Mucosa of descending colon (tissue), 3 donors: Measurements from ENCODE around the gene ITSN1. TPM values are rescaled to one million over a fixed set of nuclear protein-coding genes. Genes with fewer than 3 reads are reported as not detected.

Source experiments
- ATAC-seq: fragments of 200-7000 bp; cut with Tn5 transposase; one replicate; pipeline ENCODE4 v1.9.1; 2020; ENCODE audit warnings: mild to moderate bottlenecking, moderate library complexity
- DNase-seq, 3 donors: peaks; one replicate each; pipeline ENCODE4 v3.0.0-alpha.2; 2020
- H3K36me3 ChIP-seq: fragments of 200-600 bp; one replicate; pipeline ENCODE4 v1.8.0; 2021; ENCODE audit warnings: low read depth, mild to moderate bottlenecking
- H3K4me1 ChIP-seq: fragments of 200-600 bp; one replicate; pipeline ENCODE4 v1.8.0; 2021; ENCODE audit warnings: low read depth, mild to moderate bottlenecking
- H3K4me3 ChIP-seq: fragments of 200-600 bp; one replicate; pipeline ENCODE4 v1.8.0; 2021; ENCODE audit warnings: mild to moderate bottlenecking
- H3K9me3 ChIP-seq: fragments of 200-600 bp; one replicate; pipeline ENCODE4 v1.8.0; 2021; ENCODE audit warnings: mild to moderate bottlenecking
- intact Hi-C, 2 donors: fragments of 100-400 bp; cut with DNase I in 1 of 2; cut with micrococcal nuclease in 1 of 2; formaldehyde crosslinking; loops; one replicate each; pipeline versions ENCODE4 v1.11.0 to v1.11.1; 2022; cut with DNase I, micrococcal nuclease
- total RNA-seq, 3 donors: library from RNA; stranded (reverse); fragmentation: NEBNext Ultra II Directional in 2 of 3; extraction: Animal tissue kit (Norgen Biotek cat#: 25700) in 2 of 3; gene quantifications; one replicate each; pipeline versions ENCODE4 v1.2.1 to v1.2.4, GENCODE V29; 2021 to 2023
- TF ChIP-seq, protein P1 (sequence below): fragments of 200-600 bp; IDR thresholded peaks from one replicate; pipeline ENCODE4 v1.8.0; 2022; ENCODE audit warnings: antibody characterized with exemption, mild to moderate bottlenecking
- donor health status: DM: no; HTN: no; CAD: no; lungs with moderate emphysema.
- donor health status: DM: no; HTN: no; CAD: no.
- donor health status: DM: no; HTN: yes; CAD: no.

ITSN1 gene
- total RNA-seq, 3 donors from 2014 or later = 35.6 to 54.8 (median 45.3) TPM

GRCh38 chr21:33763582-33763899, 121.2 kb downstream of the ITSN1 start:
- Histone ChIP-seq H3K9me3 (no peaks in the 10 kb centered on the region), H3K4me1 (no peaks in the 10 kb centered on the region), H3K36me3 (no peaks in the 10 kb centered on the region), H3K4me3 (no peak overlapping the region)
- TF ChIP-seq, protein P1, sequence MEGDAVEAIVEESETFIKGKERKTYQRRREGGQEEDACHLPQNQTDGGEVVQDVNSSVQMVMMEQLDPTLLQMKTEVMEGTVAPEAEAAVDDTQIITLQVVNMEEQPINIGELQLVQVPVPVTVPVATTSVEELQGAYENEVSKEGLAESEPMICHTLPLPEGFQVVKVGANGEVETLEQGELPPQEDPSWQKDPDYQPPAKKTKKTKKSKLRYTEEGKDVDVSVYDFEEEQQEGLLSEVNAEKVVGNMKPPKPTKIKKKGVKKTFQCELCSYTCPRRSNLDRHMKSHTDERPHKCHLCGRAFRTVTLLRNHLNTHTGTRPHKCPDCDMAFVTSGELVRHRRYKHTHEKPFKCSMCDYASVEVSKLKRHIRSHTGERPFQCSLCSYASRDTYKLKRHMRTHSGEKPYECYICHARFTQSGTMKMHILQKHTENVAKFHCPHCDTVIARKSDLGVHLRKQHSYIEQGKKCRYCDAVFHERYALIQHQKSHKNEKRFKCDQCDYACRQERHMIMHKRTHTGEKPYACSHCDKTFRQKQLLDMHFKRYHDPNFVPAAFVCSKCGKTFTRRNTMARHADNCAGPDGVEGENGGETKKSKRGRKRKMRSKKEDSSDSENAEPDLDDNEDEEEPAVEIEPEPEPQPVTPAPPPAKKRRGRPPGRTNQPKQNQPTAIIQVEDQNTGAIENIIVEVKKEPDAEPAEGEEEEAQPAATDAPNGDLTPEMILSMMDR = no peak
- DNase-seq (no peak), ATAC-seq (no peak)
- intact Hi-C loops = no loop called here

DNA sequence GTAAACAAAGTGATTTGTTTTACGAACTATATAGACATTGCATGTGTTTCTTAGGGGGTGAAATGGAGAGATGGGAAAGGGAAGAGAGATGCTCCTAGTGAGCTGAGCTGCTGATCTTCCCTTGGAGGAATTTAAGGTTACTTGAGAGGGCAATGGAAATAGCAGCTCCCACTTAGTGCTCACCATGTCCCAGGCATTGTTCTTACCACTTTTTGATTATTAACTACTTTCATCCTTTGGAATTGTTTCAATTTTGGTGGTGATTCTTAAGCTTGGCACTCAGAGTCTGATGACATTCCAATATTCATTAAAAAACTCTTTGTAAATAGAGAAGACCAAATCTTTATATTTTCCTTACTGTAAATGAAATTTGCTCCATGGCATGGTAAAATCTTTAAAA, 124.9 kb downstream of the ITSN1 start:
- Histone ChIP-seq H3K9me3 (no peaks in the 10 kb centered on the region), H3K36me3 (no peaks in the 10 kb centered on the region), H3K4me1 (no peaks in the 10 kb centered on the region), H3K4me3 (no peak overlapping the region)
- DNase-seq (no peak), ATAC-seq (no peak)
- TF ChIP-seq, protein P1 = no peak
- intact Hi-C loops = no loop called here

DNA sequence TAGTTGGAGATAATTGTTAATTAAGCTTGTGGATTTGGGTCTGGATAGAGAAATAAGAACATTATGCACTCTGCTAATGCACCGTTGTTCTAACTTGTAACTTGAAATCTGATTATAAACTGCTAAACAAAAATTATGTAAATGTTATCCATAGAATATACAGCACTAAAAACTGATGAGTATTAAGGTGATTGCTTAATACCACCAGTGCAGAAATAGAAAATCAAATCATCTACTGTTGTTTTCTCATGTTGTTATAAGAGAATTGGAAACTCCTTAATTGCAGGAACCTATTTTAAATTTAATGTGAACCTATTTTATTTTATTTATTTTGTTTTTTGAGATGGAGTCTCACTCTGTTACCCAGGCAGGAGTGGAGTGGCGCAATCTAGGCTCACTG, 125.7 kb downstream of the ITSN1 start:
- intact Hi-C loops = no loop called here
- Histone ChIP-seq H3K36me3 (no peaks in the 10 kb centered on the region), H3K4me1 (no peaks in the 10 kb centered on the region), H3K9me3 (no peaks in the 10 kb centered on the region), H3K4me3 (no peak overlapping the region)
- TF ChIP-seq, protein P1 = no peak
- ATAC-seq = no peak
- no peak for DNase-seq

GRCh38 chr21:33769057-33769456, 126.8 kb downstream of the ITSN1 start:
- Histone ChIP-seq H3K4me3 (no peak overlapping the region), H3K36me3 (no peaks in the 10 kb centered on the region), H3K9me3 (no peaks in the 10 kb centered on the region), H3K4me1 (no peaks in the 10 kb centered on the region)
- ATAC-seq = no peak
- DNase-seq = no peak
- intact Hi-C loops = no loop called here
- TF ChIP-seq, protein P1 = no peak

- intact Hi-C loops = no loop called here
- no peak for ATAC-seq
- no peaks in the 10 kb centered on the region for H3K36me3 ChIP-seq
Observed at GRCh38 chr21:33770542-33770941, 128.2 kb downstream of the ITSN1 start.

GRCh38 chr21:33771976-33772375, 129.7 kb downstream of the ITSN1 start:
- no peaks in the 10 kb centered on the region for H3K36me3 ChIP-seq

More at GRCh38 chr21:33770542-33770941, 128.2 kb downstream of the ITSN1 start:
- Histone ChIP-seq H3K9me3 (no peaks in the 10 kb centered on the region), H3K4me1 (no peaks in the 10 kb centered on the region), H3K4me3 (no peak overlapping the region)
- DNase-seq = no peak
- TF ChIP-seq, protein P1 = no peak

More at GRCh38 chr21:33771976-33772375, 129.7 kb downstream of the ITSN1 start:
- Histone ChIP-seq H3K4me3 (no peak overlapping the region), H3K9me3 (no peaks in the 10 kb centered on the region), H3K4me1 (no peaks in the 10 kb centered on the region)
- DNase-seq (no peak), ATAC-seq (no peak)
- intact Hi-C loops = no loop called here
- TF ChIP-seq, protein P1 = no peak
